Measurements from ENCODE around the gene FLOT2.

DNA sequence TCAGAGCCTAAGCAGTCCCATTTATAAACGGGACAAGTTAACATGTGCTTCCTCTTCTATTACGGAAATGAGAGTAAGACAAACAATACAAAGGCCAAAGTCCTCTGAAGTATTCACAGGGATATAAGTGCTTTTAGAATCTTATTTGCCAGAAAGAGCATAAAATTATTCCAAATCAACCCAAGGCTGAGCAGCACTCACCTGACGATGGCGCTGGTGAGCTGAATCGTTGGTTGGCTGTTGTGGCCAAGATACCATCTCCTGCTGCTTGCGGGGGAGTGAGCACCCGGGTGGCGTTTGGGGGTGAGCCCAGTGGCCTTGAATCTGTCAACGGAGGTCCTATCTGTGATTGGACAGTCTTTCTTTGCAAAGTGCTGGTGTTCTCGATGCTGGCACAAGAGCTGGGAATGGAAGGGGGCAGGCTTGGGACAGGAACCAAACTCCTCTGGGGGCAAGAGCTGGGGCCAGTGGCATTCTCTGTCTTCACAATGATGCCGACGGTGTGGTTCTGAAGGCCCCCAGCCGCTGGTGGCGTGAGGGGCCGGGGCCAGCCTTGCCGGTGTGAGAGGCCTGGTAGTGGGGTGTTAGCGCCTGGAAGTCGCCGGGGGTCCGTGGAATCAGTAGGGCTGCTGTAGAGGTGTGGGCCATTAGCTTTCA, 14.9 kb upstream of the FLOT2 start:
- TF ChIP-seq FOSL1 (IDR thresholded peaks at IDR 0.05; ENCODE audit: insufficient read depth, low read depth, low read length) (no peak), POLR2A (IDR thresholded peaks at IDR 0.05; ENCODE audit: control extremely low read depth in 1 of 2, low read depth in 2 of 2, low read length in 2 of 2) (no peak), EZH2 (IDR thresholded peaks at IDR 0.05; ENCODE audit: low read depth, low read length, severe bottlenecking) (no peak)

Data from H1 (cell line).